ENCODE data around the gene CACNA1F.

The CACNA1F gene

DNA sequence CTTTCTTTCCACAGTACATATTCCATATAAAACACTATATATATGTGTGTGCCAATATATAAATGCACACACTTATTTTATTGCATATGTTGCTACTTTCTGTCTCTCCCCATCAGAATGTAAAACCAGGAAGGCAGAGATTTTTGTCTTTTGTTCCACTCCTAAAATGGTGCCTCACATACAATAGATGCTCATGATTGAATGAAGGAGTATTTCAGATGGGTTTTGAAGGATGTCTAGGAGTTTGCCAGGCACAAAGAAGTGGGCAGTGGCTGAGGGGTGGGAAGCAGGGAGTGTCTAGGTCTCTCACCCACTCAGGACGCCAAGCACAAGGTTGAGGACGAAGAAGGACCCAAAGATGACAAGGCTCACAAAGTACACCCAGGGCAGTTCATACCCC, 5.4 kb downstream of the CACNA1F start:
- no peak for DNase-seq (ENCODE audit: low read depth)

DNA sequence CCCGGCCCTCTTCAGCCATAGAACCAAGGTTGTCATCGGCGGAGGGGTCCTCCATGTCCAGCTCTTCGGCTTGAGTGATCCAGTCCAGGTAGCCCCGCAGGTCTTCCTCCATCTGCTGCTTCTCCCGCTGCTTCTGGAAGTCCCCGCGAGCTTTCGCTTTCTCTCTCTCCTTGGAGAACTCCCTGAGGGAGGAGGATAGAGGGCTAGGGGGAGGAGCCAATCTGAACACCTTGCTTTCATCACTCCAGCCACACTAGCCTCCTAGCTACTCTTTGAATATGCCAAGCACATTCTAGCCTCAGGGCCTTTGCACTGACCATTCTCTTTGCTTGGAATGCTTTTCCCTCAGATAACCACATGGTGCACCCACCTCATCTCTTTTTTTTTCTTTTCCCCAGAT, 6.2 kb downstream of the CACNA1F start:
- no peak for DNase-seq (ENCODE audit: low read depth)

DNA sequence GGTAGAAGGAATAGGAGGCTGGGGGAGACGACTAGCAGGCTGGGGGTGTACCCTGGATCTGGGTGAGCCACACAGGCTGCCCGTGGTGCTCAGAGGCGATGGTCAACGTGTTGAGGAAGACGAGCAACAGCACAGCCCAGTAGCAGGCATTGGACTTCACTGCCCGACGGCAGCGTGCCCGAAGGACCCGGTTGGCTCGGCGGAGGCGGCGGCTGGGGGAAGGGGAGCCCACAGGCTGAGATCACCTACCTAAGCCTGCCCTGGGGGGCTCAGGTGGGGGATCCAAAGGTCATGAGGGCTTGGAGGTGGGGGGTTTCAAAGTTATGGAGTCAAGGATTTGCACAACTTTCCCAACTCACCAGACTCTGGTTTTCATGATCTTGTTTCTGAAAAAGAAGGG, 7.3 kb downstream of the CACNA1F start:
- DNase-seq (ENCODE audit: low read depth), result no peak

DNA sequence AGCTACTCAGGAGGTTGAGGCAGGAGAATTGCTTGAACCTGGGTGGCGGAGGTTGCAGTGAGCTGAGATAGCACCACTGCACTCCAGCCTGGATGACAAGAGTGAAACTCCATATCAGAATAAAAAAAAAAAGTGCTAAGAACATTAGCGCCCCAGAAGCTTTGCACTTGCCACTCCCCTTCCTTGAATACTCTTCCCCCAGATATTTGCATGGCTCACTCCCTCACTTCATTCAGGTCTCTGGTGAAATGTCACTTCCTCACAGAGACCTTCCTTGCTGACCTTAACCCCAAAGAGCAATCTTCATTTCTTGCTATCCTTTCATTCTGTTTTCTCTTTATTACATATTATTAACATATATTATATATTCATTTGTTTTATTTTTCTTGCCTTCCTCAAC, 11.3 kb downstream of the CACNA1F start:
- no peak for DNase-seq (ENCODE audit: low read depth)

DNA sequence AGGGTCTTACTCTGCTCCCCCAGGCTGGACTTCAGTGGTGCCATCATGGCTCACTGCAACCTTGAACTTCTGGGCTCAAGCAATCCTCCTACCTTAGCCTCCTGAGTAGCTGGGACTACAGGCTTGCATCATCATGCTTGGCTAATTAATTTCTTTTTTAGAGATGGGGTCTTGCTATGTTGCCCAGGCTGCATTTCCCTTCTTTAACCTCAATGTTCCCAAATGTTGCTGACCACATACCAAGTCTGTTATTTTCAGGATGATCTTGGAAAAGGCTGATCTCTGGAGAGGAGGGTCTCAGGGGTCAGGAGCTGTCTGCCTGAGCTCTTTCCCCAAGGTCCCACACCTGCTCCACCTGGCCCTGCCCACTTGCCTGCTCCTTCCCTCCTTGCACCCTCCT, 13.0 kb downstream of the CACNA1F start:
- DNase-seq (ENCODE audit: low read depth), result no peak

DNA sequence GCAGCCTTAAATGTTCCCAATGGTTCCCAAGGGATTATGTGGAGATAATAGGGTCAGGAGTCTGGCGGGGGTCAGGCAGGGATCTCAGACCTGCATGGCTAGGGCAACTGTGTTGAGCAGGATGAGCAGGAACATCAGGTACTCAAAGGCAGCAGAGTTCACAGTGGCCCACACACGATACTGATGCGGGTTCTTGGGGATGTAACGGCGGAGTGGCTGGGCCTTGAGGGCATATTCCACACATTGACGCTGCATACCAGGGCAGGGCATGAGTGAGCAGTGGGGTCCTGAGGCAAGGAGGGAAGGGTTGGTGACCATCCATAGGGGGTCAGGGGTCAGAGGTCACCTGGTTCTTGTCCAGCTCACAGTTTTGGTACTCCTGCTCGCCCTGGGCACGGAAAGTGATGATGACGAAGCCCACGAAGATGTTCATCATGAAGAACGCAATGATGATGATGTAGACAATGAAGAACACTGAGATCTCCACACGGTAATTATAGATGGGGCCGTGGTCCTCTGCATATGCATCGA, 18.1 kb downstream of the CACNA1F start:
- DNase-seq (ENCODE audit: low read depth), result no peak

DNA sequence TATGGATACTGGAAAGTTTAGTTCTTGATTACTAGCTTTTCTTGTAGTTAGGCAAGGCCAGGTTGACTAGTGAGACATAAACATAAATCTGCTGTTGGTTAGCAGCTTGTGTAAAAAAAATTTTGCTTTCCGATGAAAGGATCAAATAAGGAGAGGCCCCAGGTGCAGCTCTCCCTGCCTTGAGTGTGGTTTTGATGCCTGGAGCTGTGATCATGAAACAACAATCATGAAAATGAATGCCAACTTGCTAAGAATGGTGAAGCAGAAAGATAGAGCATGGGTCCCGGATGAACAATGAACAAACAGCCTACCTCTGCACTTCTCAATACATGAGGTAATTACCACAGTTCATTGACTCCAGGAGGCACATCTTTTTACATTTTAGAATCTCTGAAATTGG, 18.7 kb downstream of the CACNA1F start:
- no peak for DNase-seq (ENCODE audit: low read depth)

DNA sequence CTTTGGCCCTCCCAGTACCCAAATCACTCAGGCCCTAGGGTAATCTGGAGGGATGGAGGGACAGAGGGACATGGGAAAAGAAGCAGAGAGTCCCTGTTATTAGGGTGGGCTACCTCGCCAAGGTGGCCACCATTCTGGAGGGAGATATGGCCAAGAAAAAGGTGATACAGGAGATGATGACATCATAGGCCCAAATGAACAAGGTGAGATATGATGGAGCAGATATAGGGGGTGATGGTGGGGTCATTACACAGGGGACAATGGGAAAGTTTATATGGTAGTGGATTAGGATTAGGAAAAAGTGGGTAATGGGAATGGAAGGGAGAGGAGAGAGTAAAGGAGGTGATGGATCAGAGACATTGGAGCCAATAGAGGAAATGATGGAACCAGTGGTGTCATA, 20.3 kb downstream of the CACNA1F start:
- no peak for DNase-seq (ENCODE audit: low read depth)

DNA sequence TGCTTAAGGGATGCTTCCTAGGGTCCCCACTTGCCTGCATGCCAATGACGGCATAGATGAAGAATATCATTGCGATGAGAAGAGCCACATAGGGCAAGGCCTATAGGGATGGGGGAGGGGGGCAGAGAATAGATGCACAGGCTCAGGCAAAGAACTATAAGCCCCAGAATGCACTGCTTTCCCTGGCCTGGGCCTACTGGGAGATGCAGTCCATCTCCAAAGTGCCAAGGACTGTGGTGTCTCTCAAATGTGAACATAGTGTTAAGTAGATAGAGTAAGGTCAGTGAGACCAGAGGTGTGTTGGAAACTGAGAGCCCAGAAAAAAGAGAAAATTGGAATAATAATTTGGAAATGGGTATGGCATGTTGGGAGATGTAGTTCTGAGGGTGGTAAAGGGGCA, 20.9 kb downstream of the CACNA1F start:
- DNase-seq (ENCODE audit: low read depth), result no peak

DNA sequence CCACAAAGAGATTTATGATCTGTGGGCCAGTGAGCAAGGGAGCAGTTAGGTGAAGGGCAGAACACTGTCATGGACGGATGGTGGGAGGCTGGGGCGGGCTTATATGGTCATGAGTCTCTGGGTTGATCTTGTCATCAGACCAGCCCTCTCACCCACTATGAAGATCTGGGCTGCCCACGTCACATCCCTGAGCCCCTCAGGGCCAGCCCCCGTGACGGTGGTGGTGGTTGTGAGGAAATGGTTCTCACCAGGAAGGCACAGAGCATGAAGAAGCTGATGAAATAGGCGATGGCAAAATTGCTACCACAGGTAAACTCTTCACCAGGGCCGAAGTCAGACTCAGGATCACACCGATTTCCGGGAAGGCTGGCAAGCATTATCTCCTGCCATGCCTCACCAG, 22.1 kb downstream of the CACNA1F start:
- no peak for DNase-seq (ENCODE audit: low read depth)

DNA sequence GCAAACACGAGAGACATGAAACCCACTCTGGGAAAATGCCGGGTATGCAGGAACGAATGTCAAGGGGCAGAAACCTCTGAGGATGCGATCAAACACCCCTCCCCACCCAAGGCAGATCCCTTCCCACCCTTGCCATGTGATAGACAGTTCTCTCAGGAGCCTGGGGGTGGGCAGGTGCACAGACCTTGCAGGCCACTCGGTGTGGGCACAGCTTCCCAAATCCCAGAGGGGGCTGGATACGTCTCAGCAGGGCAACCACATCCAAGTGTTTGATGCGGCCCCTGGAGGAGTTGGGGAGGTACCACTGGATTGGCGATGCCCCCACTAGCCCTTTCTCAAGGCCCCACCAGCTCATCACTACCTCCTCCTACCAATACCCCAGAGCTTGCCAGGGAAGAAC, 22.7 kb downstream of the CACNA1F start:
- DNase-seq (ENCODE audit: low read depth), result no peak

DNA sequence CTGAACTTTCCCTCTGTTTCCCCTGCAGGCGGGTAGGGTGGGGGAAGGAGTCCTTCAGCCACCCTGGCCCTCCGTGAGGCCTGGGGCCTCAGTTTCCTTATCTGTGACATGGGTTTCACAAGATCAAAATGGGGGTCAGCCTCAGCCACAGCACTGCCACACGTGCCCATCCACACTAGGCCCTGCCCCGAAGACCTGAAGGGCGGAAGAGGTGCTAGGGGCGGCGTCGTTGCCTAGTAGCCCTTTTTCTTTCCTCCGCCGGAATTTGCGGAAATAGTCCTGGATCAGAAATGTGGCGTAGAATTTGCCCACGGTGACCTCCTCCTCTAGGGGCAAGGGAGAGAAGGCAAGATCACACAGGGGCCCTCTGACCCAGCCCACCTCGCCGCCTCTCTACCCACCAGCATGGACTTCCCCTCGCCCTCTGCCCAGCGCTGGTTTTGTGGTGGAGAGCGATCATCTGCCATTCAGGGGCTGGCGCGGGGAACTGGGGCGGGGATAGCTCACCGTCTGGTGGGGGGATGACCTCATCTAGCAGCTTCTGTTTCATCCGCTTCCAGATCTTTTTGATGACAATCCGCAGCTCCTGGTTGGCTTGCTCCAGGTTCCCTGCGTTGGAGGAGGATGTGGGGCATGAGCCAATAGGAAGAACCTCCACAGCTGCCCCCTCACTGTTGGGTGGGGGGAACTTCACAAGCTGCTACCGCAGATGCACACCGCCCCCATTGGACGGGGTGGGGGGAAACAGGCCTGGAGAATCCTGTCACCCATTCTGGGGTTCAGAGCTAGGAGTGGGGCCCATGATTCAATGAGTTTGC, 23.5 kb downstream of the CACNA1F start:
- no peak for DNase-seq (ENCODE audit: low read depth)

DNA sequence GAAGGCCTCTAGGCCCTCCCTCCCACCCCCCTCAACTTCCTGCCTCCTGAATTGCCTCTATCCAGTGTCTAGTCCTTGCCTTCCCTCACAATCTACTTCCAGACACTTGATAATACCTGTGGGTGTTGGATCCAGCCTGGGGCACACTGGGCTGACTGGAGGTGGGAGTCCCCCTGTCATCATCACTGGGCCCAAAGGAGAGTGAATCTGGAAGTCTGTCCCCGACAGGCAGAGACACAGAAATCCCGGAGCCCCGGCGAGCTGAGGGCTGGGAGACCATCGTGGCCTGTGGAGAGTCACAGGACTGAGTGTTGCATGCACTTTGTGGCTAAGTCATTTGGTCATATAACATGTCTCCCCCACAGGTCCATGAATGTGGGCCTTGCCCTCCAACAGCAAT, 24.7 kb downstream of the CACNA1F start:
- no peak for DNase-seq (ENCODE audit: low read depth)

DNA sequence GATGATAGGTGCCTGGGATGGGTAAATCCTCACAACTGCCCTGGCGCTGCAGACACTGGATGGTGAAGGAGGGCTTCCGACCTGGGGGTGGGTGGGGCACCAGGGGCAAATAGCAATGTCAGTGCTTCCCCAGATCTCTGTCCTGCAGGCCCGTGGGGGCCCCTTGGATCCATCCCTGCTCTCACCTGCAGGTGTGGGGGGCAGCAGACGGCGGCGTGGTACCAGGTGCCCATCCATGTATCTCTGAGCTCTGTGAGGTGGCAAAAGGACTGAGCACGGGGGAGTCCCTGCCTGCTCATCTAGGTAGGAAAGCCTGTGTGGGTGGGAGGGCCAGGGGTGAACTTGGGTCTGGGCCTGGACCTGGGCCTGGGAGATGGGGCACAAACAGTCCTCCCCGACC, 26.6 kb downstream of the CACNA1F start:
- DNase-seq (ENCODE audit: low read depth), result no peak

DNA sequence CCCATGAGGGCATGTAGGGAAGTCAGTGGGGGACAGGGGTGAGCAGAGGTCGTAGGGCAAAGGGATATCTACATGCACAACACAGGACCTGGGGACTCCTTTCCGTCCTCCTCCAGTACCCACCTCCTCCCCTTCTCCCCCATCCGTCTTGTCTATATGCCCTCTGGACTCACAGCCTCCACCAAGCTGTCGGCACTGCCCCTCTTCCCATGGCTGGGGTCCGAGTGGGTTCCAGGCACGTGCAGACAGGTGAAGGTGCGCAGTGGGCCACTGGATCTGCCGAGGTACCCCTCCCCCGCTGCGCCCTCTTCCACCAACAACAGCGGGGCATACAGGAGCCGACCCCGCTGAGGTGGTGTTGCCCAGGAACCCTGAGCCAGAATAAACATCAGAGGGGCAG, 27.7 kb downstream of the CACNA1F start:
- DNase-seq (ENCODE audit: low read depth), result no peak

DNA sequence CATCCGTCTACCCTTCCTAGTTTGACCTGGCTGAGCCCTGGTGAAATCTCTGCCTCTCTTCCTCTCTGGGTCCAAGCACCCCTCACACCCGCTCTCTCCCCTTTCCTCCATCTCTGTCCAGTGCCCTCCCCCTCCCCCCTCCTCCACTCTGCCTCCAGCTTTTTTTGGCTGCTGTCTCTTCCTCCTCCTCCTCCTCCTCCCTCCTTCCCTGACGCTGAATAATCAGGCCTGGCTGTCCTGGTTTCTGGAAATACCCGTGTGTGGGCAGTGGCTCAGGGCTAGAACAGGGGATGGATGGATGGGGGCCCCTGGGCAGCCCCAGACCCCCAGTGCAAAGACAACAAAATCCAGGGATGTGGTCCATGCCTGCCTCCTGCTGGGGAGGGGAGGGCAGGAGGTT, 28.4 kb downstream of the CACNA1F start:
- DNase-seq (ENCODE audit: low read depth), result no peak

DNA sequence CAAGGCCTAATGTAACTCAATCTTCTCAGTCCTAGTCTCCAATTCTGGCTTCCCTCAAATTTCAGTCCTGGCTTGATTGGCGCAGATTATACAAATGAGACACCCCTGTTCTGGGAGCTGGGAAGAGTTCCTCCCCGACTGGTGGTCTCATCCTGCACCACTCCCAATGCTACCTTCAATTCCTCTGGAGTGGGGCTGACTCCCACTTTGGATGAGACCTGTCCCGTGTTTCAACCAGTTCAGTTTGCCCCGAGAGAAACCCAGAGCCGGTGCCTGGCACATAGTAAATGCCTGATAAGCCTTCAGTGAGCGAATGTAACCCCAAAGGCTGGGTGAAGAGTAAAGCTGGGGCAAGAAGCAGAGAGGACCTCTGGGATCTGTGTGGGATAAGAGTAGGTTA, 29.1 kb downstream of the CACNA1F start:
- DNase-seq (ENCODE audit: low read depth), result no peak

DNA sequence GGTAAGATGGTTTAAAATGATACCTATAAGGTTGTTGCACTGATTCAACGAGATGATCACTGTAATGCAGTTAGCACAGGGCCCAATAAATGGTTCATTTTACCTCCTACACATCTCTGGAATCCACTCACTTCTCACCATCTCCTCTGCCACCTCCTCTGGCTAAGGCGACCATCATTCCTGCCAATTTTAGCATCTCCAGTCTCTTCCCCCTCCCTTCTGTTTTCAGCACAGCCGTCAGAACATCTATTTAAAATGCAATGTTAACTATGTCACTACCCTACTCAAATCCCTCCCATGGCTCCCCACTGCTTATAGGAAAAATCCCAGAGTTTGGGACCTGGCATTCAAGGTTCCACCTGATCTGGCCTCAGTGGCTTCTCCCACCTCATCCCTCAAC, 29.6 kb downstream of the CACNA1F start:
- no peak for DNase-seq (ENCODE audit: low read depth)

DNA sequence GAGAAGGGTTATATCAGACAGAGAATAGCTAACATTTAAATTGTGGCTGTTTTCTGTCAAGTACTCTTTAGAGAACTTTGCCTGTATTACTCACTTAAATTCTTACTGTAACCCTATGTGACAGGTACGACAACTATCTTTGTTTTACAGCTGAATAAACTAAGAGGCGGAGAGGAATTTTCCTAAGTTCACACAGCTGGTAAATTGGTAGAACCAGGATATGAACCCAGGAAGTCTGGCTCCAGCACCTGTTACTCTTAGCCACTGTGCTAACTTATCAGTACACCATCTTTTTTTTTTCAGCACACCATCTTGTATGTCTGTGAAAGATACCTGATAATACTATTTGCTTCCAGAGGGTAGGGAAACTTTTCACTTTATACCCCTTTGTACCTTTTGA, 31.1 kb downstream of the CACNA1F start:
- no peak for DNase-seq (ENCODE audit: low read depth)

DNA sequence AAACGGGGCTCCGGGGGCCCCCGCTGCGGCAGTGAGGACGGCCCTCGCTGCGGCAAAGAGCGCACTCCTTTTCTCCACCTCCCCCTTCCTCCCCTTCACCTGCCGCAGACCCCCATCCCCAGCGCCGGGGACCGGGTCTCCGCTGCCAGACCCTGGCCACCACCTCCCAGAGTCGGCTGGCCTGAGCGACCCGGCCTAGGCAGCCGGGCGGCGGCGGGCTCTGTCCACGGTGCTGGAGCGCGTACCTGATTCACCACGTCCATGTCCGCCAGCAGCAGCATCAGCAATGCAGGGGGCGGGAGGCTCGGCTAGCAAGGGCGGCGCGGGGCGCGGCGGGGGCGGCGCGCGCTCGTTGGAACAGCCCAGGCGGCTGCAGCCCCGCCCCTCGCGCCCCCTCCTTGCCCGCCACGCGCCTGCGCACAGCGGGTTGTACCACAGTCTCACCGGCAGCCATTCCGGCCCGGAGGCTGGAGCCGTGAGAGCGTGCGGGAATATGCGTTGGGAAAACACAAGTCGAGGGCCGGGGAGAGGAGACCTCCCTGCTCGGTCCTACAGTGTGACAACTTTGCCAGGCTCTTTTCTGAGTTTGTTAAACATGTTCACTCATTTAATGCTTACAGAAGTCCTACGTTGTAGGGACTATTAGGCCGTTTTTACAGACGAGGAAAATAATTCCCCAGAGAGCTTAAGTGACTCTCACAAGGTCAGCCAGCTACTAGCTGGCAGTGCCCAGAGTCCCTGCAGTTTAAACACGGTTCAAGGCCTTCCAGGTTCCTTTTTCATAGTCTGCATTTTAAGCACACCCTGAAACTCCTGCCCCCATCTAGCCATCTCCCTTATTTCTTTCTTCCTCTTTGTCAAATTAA, 33.0 kb downstream of the CACNA1F start, which contains the start of gene SYP:
Gene SYP, minus strand, starts transcription at position 288 of the 866 bp plus-strand sequence. Its CDS starts 7 bp downstream, at position 281.
- DNase-seq (ENCODE audit: low read depth), result peak; percentile 75

DNA sequence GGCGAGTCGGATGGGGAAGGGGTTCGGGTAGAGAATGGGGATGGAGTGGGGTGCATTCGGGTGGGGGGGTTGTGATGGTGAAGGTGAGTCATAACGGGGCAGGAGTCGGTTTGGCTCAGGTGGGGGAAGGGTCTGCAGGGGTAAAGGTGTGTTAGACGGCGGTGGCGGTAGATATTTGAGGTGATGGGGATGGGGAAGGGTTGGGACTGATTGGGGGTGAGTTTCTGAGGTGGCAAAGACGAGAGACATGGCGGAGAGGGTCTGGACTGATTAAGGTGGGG, 33.9 kb downstream of the CACNA1F start:
- no peak for DNase-seq (ENCODE audit: low read depth)

DNA sequence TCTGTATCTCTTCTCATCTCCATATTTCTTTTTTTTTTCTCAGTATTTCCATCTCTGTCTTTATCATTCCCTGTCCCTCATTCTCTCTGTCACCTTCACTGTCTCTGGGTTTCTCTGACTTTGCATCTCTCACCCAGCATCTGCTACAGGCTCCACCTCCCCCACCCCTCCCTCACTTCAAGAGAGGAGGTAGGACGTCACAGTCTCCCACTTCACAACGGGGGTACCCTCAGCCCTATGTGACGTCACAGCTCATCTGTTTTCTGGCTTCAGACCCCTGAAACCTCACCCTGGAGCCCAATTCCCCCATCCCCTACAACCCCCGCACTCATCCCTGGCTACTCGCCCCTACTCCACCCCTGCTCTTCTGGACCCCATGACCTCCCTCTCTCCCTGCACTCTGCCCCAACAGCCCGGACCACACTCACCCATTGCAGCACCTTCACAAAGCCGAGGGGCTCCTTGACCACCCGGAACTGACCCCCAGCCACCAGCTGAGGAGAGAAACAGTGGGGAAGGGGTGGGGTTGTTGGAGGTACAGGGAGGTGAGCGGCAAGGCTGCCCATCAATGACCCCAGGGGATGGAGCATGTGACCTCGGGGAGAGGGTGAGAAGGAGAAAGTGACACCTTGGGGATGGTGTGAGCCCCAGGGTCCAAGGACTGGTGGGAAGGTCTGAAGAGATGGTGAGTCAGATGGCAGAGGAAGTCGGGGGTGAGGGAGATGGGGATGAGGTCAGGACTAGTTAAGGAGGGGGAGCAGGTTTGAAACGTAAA, 34.4 kb downstream of the CACNA1F start:
- no peak for DNase-seq (ENCODE audit: low read depth)

Data from stimulated activated CD8-positive, alpha-beta memory T cell treated with anti-CD3 and anti-CD28 coated beads, Interleukin-12 subunit alpha, Interleukin-12 subunit beta, amount 100 ng/mL, for 1 hour (primary cell).